ENCODE data around the gene TAC3.
"Not testable (repeated sequence)": the region's sequence is repeated elsewhere in the genome, so short reads cannot be mapped to it uniquely, and the experiment has no call there.

Gene TAC3

DNA sequence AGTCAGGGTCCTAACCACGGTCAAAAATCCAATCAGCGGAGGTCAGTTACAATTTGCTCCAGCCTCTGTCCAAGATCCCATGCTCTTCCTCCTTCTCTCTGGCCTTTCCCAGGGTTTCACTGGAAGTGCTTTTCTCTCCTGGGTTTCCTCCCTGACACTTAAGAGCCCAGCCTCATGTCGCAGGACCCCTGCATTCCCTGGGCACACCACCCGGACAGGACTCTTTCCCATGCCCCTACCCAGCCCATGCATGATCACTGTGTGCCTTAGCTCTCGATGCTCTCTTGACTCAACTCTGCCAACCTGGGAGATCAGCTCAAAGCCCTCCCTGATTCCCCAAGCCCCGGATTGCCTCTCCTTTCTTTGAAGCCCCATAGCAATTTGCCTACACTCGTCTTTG is 15.5 kb upstream of the TAC3 start:
- DNase-seq = no peak

DNA sequence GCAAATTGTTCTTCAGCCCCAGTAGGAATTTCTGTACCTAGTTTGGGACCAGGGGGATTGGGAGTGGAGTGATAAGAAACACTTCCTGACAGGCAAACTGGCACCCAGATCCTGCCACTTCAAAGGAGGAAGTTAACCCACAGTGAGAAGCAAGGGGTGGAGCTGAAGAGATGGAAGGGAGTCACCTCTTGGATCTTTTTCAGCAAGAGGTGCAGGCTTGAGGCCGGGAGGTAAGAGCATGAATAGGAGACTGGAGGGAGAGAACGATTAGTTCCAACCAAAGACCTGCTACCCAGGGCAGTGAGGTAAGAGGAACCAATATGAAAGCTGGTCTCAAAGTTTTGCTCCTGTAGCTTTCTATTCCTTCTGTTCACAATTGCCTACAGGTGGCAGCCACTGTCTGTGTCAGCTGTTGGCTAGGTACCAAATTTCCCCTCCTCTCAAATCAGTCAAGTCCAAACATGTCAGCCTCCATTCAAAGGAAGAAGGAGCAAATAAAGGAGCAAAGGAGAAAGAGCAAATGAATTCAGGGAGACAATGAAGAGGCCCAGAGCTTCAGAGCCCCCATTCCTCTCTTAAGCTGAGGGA is 14.9 kb upstream of the TAC3 start:
- DNase-seq = no peak

DNA sequence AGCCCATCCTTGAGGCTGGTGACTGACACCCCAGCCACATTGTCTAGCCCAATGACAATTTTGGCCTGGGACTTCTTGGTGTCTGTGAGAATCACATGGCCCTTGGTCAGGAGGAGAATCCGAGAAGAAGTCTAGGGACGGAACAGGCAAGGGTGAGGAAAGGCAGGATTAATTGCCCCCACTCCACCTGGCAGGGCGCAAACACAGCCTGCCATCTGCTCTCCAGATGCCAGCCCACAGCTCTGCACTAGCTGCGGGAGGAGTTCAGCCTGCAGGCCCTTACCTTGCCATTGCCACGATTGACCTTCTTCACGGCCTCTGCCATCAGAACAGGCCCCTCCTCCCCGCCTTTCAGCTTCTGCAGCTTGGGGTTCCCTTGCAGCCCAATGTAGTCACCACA is 13.1 kb upstream of the TAC3 start:
- no peak for DNase-seq

DNA sequence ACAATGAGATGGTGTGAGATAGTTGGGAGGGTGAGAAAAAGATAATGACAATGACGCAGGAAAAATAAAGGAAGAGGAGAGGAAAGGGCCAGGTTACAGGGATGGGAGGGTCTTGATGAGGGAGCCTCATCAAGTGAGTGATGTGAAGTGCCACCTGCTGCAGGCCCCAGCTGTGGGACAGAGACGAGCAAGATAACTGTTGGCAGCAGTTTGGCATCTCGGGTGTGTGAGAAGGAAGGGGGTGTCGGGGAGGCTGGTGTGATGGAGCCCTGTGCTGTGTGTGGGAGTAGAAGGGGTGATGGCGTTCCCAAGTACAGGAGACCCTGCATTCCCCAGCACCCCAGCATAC is 11.4 kb upstream of the TAC3 start:
- DNase-seq = no peak

DNA sequence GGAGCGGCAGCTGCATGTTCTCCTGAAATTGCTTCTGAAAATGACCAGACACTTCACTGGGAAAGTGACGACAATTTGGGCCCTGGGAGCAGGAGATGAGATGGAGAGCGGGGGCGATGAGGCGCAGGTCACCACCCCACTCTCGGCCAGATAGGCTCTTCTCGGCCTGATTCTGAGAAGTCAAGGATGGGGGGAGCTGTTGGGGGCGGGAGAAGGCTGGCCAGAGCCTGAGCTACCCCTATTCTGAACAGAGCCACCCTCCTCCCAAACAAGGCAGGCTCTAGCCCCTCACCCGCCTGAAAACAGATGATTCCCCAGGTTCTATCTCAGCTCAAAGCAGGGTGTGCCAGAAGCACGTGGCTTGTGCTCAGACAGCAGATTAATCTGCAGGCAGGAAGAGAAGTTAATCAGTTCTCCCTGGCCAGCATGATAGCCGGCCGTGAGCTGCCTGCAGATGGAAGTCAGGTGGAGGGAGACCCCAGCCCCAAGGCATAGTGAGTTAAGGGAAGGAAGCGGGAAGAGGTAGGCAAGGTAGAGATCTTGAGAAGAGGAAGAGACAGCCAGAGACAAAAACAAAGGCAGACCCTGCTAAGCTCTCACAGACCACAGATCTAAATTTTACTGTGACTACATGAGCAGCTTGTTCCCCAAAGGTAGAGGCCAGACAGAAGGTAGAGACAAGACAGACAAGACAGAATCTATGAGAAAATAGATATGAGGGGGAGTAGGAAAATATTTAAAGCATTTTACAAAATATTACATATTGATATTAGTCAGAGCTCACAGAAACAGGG is 10.9 kb upstream of the TAC3 start:
- DNase-seq = no peak

DNA sequence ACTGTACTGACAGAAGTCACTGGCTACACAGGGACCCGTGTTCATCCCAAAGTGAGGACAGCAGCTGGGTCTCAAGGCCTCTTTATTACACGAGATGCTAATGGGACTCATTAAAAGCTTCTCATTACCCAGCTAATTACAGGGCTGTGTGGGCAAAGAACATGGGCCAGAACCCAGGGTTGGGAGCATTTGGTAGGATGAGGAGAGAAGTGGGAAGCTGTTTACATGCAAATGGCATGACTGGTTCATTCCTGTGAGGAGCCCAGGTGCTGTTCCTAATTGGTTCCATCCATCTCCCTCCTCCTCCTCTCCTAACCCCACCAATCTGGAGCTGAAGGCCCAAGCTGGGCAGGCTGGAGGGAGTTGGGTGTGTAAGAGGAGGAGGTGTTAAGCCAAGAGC is 8.9 kb upstream of the TAC3 start:
- no peak for DNase-seq

DNA sequence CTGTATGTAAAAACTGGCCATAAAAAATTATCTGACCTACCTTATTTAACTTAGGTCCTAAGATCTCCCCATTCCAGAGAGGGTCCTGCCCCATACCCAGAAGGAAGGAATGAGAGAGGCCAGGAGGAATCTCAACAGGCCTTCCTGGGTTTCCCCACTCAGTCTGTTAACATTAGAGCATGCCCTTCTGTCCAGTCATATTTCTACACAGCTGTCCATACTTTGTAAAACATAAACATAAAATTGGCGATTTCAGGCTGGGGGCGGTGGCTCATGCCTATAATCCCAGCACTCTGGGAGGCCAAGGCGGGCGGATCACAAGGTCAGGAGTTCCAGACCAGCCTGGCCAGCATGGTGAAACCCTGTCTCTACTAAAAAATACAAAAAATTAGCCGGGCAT is 6.0 kb upstream of the TAC3 start:
- not testable (repeated sequence) for DNase-seq

DNA sequence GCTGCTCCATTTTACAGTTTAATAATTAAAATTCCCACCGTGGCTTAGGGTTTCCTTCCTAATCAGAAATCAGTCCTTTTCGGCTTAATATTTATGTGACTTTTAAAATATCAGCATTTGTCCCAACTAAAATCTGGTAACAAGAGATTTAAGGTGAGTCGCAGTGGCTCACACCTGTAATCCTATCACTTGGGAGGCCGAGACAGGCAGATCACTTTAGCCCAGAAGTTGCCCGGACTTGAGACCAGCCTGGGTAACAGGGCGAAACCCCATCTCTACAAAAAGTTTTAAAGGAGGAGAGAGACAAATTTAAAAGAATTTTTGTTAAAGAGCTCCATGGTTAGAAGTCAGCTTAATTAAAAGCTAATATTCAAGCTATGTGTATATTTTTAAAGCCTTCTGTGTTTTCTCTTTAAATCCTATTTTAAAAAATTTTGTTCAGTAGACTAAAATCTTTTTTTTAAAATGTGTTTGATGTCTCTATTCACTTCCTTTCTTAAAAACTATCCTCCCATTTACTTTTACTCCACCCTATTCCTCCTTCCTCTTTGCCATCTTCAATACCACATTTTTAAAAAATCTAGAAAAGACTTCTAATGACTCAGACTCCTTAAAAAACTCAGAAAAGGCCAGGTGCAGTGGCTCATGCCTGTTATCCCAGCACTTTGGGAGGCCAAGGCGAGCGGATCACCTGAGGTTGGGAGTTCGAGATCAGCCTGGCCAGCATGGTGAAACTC is 3.8 kb upstream of the TAC3 start:
- DNase-seq = no peak

DNA sequence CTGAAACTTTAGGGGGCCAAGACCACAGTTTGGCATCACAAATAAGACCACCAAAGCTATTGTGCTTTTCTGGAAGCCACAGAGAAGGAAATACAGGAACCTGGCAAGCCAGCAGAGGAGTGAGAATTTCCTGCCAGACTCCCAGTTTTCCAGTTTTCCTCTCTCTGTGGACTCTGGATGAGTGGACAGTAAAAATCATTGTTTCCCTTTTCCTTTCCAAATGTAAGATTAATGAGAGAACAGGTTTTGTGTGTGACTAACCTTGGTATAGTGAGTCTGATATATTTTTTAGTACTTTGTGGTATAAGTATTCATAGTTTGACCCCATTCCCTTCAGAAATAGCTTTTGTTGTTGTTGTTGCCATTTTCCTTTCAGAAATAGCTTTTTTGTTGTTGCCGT is 2.6 kb upstream of the TAC3 start:
- DNase-seq = no peak

DNA sequence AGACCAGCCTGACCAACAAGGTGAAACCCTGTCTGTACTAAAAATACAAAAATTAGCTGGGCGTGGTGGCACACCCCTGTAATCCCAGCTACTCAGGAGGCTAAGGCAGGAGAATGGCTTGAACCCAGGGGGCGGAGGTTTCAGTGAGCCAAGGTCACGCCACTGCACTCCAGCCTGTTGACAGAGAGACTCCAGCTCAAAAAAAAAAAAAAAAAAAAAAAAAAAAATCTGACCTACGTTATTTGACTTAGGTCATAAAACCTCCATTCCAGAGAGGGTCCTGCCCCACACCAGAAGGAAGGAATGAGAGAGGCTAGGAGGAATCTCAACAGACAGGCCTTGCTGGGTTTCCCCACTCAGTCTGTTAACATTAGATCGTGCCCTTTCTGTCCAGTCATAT is 2.0 kb upstream of the TAC3 start:
- DNase-seq = not testable (repeated sequence)

DNA sequence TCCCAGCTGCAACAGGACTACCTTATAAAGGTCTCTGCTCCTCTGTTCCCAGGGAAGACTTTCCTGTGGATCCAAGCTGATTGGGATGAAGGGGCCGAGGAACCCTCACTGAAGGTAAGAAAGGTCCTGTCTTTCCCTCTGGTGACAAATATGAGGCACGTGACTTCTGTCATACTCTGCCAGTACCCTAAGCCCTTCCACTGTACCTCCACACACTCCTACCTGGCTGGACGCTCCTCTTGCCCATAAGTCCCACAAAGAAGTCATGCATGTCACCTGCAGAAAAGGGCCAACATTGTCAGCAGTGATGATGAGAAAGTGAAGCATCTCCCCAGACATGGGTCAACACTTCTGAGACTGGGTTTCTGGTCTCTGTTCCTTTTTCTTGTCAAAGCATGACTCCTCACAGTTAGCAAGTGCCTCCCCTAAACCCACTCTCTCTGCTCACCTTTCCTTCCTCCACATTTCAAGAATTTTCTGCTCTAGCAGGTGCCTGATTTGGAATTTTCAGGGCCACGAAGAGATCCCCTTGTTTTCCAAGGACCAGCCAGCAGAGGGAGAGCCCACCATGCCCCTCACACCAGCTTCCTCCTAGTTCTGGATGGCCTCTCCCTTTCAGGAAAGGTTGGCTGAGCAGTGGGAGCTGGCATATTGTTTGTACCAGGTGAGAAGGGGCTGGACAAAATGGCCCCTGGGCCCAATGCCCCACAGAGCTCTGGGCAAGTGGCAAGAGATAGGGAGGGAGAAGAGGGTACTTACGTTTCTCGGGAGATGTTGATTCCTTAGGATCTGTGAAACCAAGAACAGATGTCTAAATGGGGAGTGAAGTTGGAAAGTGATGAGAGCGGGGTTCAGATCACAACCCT is 3.5 kb downstream of the TAC3 start:
- DNase-seq = no peak

DNA sequence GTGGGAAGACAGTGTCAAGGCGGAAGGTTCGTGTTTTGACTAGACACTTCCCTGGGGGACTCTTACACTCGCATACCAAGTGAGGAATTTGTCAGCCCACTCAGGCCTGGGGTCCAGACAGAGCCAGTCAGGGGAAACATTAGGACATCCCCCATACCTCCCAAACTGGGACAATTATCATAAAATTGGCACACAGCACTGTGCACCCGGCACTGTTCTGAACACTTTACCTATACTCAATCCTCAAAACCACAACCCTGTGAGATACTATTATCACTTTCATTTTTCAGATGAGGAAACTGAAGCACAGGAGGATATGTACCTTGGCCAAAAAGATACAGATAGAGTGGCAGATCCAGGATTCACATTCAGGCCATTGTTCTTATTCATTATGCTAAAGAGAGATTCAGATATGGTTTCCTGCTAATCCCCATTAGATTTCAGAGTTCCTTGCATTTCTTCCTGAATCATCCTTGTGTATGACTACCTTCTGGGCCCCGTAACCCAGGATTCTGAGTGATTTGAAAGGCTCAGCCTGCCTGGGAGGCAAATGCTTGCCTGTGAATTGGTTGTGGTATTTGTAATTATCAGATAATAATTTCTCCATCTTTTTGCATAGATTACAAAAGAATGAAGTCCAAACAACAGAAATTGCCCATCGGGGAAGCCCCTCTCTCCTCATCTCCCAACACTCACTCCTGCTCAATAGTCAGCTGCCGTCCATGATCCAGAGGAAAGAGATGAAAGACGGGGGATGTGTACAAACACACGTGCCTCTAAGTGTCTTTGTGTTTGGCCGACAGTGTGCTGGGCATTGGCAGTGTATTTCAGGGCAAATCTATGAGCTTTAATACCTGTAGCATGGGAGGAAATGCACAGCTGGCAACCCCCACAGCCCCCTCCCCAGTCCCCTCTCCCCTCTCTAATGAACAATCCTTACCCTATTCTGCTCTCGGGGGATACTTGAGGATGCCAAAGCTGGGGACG is 4.6 kb downstream of the TAC3 start:
- DNase-seq = no peak

DNA sequence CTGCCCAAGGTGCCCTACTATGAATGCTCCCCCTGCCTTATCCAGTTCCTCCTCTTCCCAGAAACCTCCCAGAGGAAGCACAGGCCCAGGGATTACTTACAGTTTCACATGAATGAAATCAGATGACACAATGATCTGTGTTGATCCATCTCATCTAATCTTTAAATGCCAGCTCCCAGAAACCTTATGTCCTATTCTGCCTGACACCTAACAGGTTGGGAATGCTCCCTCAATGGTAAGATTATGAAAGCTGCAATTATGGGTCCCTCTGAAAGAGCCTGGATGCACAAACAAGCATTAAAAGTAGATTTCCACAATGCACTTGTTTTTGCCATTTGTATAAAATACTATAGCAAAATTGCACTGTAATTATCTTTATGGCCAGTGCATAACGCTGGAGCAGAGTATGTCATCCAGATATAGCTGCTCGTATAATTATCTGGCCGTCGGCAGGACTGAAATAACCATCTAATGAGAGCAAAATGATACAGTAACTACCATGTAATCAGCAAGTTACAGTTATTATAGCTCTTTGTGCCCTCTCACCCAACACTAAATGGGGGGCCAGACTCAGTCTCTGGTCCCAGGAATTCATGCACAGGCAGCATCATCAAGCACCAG is 5.6 kb downstream of the TAC3 start:
- DNase-seq = no peak

DNA sequence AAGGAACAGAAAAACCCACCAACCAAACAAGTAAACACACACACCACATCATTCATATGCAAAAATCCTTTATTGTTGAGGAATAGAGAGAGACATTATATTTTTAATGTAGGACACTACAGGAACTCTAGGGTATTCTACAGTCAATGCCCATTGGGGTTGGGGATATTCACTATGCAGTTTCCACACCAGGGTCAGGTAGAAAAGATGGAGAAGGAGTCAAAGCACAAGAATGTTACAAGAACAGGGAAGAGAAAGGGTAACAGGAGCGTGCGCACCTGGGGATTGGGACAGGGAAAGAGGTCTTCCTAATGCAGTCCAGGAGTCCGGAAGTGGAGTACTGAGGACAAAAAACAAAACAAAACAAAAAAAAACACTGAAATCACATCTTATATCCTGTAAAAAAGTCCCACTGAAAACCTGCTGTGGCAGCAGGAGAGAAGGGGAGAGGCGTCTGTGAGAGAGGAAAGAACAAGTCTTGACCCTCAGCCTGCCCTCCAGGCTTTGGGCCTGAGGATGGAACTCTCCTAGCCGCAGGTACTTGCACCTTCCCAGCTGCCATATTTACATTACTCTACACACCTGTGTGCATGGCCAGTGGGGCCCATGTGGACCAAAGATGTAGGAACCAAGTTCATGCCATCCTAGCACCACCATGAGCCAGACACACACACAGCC is 6.2 kb downstream of the TAC3 start:
- no peak for DNase-seq

DNA sequence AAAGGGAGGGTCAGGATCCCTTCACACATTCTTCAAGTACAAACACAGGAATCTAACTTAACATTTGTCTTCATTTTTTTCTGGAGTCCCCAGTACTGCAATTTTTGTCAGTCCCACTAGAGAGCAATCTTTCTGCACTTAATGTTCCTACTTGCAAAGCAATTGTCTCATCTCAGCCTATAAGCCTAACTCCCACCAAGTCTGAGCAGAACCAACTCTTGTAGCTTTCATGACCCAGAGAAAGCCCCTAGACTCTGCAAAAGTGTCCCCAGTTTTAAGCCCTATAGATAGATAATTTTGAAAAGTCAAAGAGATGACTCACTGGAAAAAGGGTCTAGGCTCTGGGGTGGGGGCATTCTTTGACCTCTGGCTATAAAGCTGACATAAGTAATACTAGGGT is 8.2 kb downstream of the TAC3 start:
- peak in 1 of 2 experiments; percentile 8 for DNase-seq

DNA sequence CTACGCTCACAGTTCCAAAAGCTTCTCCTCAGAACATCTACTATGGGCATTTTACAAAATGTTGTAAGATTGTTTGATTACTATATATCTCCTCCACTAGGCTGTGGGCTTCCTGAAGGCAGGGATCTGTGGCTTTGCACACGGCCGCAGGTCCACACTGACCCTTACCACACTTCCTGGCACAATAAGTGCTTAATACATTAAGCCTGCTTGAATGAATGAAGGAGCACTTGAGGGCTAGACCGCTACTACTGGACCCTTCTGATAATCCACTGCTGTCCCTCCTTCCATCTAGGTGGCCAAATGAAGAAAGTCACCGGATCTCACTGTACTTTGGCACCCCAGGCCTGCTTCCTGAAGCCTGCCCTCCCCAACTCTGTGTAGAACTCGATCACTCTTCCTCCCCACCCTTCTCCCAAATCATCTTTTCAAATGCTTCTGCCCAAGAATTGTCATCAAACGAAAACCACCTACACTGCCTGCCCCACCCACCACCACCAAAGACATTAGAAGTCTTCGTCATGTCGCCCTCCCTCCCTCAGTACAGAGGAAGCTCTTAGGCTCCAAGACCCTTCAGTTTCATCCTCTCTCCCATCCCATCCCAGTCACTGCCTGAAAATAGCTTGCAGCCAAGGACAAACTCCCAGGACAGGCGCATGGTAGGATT is 9.4 kb downstream of the TAC3 start:
- DNase-seq = no peak

DNA sequence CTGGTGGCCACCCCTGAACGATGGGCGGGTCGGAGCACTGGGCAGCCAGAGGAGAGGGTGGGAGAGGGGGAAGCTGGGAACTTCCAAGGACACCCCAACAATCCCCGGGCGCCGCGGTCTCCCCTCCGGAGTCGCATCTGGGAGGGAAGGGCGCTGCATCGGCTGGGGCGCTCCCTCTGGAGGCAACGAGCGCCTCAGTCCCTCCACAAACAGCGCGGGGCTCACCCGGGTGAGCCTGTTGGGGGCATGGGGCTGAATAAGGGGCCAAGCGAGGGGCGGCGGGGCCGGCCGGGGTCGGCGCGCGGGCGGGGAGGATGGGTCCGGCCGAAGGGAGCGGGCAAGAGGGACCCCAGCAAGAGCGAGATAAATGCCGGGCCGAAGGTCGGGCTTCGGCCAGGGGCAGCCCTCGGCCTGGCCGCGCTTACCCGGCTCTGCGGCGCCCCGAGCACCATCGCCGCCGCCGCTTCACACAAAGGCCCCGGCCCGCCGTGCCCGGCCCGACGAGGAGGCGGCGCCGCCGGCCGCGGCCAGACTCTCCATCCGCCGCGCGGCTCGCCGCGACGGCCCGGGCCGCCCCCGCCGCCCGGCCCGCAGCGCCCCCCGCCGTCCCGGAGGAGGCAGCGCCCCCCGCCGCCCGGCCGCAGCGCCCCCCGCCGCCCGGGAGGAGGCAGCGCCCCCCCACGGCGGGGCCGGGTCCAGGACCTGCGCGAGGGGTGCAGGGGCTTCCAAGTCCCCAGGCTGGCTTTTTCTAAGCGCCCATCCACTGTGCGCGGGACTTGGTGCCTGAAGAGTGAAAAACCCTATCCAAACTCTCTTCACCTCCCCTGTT is 10.1 kb downstream of the TAC3 start, which contains the start of gene ZBTB39:
TSS of gene ZBTB39 (minus strand) at position 567 of the 829 bp plus-strand sequence. CDS start 1,629 bp downstream, outside the sequence.
- peak; percentile 39 to 73 for DNase-seq

DNA sequence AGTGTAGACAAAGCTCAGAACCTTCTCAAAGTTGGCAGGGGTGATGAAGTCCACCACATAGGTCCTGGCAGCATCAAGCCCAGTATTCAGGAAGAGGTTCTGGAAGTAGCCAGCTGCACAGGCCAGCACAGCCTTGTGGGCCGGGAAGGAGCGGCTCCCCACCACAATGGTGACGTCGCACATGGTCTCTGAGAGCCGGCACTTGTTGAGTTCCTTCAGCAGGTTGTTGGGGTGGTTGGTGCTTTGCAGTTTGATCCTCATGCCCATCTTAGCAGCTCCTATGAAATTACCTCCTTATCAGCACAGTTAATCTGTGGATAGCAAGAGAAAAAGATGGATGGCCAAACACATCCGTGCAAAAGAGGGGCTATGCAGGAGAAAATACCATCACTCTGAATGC is 11.7 kb downstream of the TAC3 start:
- DNase-seq = no peak

DNA sequence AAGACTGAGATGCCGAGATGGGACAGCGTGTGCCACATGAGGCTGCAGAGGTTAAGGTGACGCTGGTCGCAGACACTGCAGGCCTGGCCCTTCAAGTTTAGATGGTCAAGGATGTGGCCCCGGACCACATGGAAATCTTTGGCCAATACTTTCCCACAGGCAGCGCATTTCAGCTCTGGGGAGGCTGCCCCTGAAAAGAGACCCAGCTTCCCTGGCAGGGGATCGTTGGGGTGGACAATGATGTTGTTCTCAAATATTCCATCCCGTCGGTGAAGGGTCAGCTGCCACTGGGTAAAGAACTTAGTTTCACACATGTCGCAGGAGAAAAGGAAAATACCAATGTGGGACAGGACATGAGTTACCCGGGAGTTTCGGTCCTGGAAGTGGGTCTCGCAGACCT is 12.9 kb downstream of the TAC3 start:
- DNase-seq = no peak
